Astrocyte (in vitro differentiated cells and primary cell): ENCODE data around the gene C1orf232. TPM values are rescaled to one million over a fixed set of nuclear protein-coding genes. Genes with fewer than 3 reads are reported as not detected.

Experiments used
- DNase-seq: peaks from one replicate; pipeline ENCODE4 v3.0.0-alpha.2; 2010; ENCODE audit warnings: low read depth
- FAIRE-seq: peaks from 2 replicates; lab custom pipeline; 2011; peaks lifted over from hg19 to GRCh38; lab: Jason Lieb, UNC
- H2AFZ ChIP-seq: 2 replicates; pipeline ENCODE4 v1.6.0; 2012; ENCODE audit warnings: low read depth, low read length, inconsistent platforms
- H3K27ac ChIP-seq: 2 replicates; pipeline ENCODE4 v1.5.1; 2011; ENCODE audit warnings: low read depth, low read length, inconsistent platforms
- H3K27me3 ChIP-seq: 2 replicates; pipeline ENCODE4 v1.6.0; 2011; ENCODE audit warnings: low read length, inconsistent platforms; ENCODE audit not compliant: insufficient read depth
- H3K36me3 ChIP-seq: 2 replicates; pipeline ENCODE4 v1.5.1; 2011; ENCODE audit warnings: low read length, inconsistent platforms; ENCODE audit not compliant: insufficient read depth
- H3K4me1 ChIP-seq: 2 replicates; pipeline ENCODE4 v1.5.1; 2011; ENCODE audit warnings: low read length, inconsistent platforms; ENCODE audit not compliant: insufficient read depth
- H3K4me2 ChIP-seq: 2 replicates; pipeline ENCODE4 v1.6.0; 2012; ENCODE audit warnings: low read length, inconsistent platforms
- H3K4me3 ChIP-seq: 2 replicates; pipeline ENCODE4 v1.5.1; 2011; ENCODE audit warnings: low read depth, mild to moderate bottlenecking, low read length, inconsistent platforms; ENCODE audit not compliant: insufficient read depth
- H3K79me2 ChIP-seq: 2 replicates; pipeline ENCODE4 v1.6.0; 2012; ENCODE audit warnings: mild to moderate bottlenecking, low read length, inconsistent platforms; ENCODE audit not compliant: insufficient read depth
- H3K9ac ChIP-seq: 2 replicates; pipeline ENCODE4 v1.6.0; 2012; ENCODE audit warnings: mild to moderate bottlenecking, low read length, inconsistent platforms
- H3K9me3 ChIP-seq: 2 replicates; pipeline ENCODE4 v1.5.1; 2012; ENCODE audit warnings: low read depth, mild to moderate bottlenecking, low read length, inconsistent platforms; ENCODE audit not compliant: insufficient read depth
- H4K20me1 ChIP-seq: 2 replicates; pipeline ENCODE4 v1.6.0; 2012; ENCODE audit warnings: low read length, inconsistent platforms; ENCODE audit not compliant: insufficient read depth
- H3K27ac Mint-ChIP-seq: one replicate; pipeline ENCODE4 v1.8.0; 2021; ENCODE audit warnings: mild to moderate bottlenecking, mixed read lengths; ENCODE audit not compliant: unreplicated experiment
- H3K27me3 Mint-ChIP-seq: one replicate; pipeline ENCODE4 v1.8.0; 2021; ENCODE audit warnings: low read depth, mixed read lengths; ENCODE audit not compliant: unreplicated experiment
- H3K36me3 Mint-ChIP-seq: one replicate; pipeline ENCODE4 v1.8.0; 2021; ENCODE audit warnings: low read depth, mixed read lengths; ENCODE audit not compliant: unreplicated experiment
- H3K4me1 Mint-ChIP-seq: one replicate; pipeline ENCODE4 v1.8.0; 2021; ENCODE audit warnings: low read depth, mixed read lengths; ENCODE audit not compliant: unreplicated experiment
- H3K4me3 Mint-ChIP-seq: one replicate; pipeline ENCODE4 v1.8.0; 2021; ENCODE audit warnings: mild to moderate bottlenecking, moderate library complexity, mixed read lengths; ENCODE audit not compliant: unreplicated experiment
- H3K9me3 Mint-ChIP-seq: one replicate; pipeline ENCODE4 v1.8.0; 2021; ENCODE audit warnings: mild to moderate bottlenecking, mixed read lengths; ENCODE audit not compliant: unreplicated experiment
- EZH2 ChIP-seq: IDR thresholded peaks from 2 replicates; pipeline ENCODE4 v1.6.1; 2012; ENCODE audit warnings: mild to moderate bottlenecking, low read length, inconsistent platforms; ENCODE audit not compliant: insufficient read depth
- total RNA-seq: library from RNA; stranded (reverse); gene quantifications from 2 replicates; pipeline ENCODE4 v1.2.1, GENCODE V29; 2021
- TF ChIP-seq, protein P1 (sequence below): IDR thresholded peaks from 2 replicates; pipeline ENCODE4 v1.5.1; 2011; ENCODE audit warnings: low read depth, mild to moderate bottlenecking, inconsistent platforms, low read length, moderate library complexity; ENCODE audit not compliant: insufficient read depth

Gene C1orf232
- total RNA-seq, 1 donor from 2014 or later = not detected

DNA sequence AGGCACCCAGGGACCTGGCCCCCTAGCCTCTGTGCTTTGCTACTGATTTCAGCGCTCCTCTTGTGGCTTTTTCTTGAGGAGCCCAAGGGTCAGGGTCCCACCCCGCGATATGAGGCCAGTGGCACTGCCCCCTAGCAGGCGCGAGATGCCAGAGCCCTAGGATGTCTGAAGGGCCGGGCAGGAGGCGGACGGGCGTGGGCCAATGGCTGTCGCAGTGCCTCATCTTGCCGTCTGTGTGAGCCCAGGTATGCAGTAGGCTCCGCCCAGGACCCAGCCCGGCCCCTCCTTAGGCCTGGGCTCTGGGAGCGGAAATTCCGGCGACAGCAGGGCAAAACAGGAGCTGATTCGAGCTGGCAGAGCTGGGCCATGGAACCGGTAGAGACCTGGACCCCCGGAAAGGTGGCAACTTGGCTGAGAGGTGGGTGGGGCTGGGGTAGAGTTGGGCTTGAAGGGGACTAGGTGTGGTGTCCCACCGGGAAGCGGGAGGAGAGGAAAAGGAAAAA, 8.5 kb upstream of the C1orf232 start, which contains the start of gene CNKSR1:
Gene CNKSR1, plus strand, starts transcription at position 310 of the 503 bp plus-strand sequence. Its CDS starts 57 bp downstream, at position 367.
- H3K36me3 ChIP-seq = no peaks in the 10 kb centered on the region
- H3K9me3 ChIP-seq = no peaks in the 10 kb centered on the region
- no peak for DNase-seq
- H3K4me3 ChIP-seq = no peak within 1 kb of the TSS
- Mint-ChIP-seq H3K4me3 (peak within 1 kb of the TSS; percentile 80), H3K9me3 (no peaks in the 10 kb centered on the region), H3K4me1 (peaks cover 10% of the 10 kb centered on the region), H3K36me3 (peaks cover 4% of the 10 kb centered on the region), H3K27ac (peak within 1 kb of the TSS; percentile 18), H3K27me3 (no peaks in the 10 kb centered on the region)
- no peak within 1 kb of the TSS for H3K27ac ChIP-seq
- no peaks in the 10 kb centered on the region for H3K79me2 ChIP-seq
- no peak within 1 kb of the TSS for H3K9ac ChIP-seq
- no peak within 1 kb of the TSS for H2AFZ ChIP-seq
- no peaks in the 10 kb centered on the region for H3K27me3 ChIP-seq
- no peaks in the 10 kb centered on the region for H4K20me1 ChIP-seq
- H3K4me1 ChIP-seq = no peaks in the 10 kb centered on the region
- TF ChIP-seq EZH2 = no peak
- TF ChIP-seq, protein P1, sequence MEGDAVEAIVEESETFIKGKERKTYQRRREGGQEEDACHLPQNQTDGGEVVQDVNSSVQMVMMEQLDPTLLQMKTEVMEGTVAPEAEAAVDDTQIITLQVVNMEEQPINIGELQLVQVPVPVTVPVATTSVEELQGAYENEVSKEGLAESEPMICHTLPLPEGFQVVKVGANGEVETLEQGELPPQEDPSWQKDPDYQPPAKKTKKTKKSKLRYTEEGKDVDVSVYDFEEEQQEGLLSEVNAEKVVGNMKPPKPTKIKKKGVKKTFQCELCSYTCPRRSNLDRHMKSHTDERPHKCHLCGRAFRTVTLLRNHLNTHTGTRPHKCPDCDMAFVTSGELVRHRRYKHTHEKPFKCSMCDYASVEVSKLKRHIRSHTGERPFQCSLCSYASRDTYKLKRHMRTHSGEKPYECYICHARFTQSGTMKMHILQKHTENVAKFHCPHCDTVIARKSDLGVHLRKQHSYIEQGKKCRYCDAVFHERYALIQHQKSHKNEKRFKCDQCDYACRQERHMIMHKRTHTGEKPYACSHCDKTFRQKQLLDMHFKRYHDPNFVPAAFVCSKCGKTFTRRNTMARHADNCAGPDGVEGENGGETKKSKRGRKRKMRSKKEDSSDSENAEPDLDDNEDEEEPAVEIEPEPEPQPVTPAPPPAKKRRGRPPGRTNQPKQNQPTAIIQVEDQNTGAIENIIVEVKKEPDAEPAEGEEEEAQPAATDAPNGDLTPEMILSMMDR = no peak
- no peak for FAIRE-seq
- no peak within 1 kb of the TSS for H3K4me2 ChIP-seq

DNA sequence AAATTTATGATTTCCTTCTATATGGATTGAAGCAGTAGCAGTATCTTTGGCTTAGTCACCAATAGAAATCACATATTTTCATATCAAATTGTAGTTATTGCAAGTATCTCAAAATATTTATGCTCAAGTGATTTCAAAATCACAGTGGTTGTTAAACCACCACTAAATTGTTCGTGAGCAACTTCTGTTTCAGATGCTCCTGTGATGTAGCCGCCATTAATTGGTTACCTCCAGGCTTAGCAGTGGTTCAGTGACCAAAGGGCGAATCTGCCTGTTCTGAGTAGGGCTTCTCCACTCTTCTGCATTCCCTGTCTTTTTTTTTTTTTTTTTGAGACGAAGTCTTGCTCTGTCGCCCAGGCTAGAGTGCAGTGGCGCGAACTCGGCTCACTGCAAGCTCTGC, 6.6 kb upstream of the C1orf232 start:
- Histone ChIP-seq H3K27me3 (no peaks in the 10 kb centered on the region), H3K9ac (no peak overlapping the region), H3K4me3 (no peak overlapping the region), H3K9me3 (no peaks in the 10 kb centered on the region), H4K20me1 (no peaks in the 10 kb centered on the region), H3K27ac (no peak overlapping the region), H3K79me2 (peaks cover 14% of the 10 kb centered on the region), H3K4me2 (no peak overlapping the region), H2AFZ (no peak overlapping the region), H3K36me3 (no peaks in the 10 kb centered on the region), H3K4me1 (peaks cover 6% of the 10 kb centered on the region)
- DNase-seq (no peak), FAIRE-seq (no peak)
- Mint-ChIP-seq H3K36me3 (no peaks in the 10 kb centered on the region), H3K27me3 (no peaks in the 10 kb centered on the region), H3K4me1 (peaks cover 6% of the 10 kb centered on the region), H3K27ac (no peak overlapping the region), H3K9me3 (no peaks in the 10 kb centered on the region), H3K4me3 (no peak overlapping the region)
- TF ChIP-seq, protein P1 = no peak
- no peak for TF ChIP-seq EZH2
